Measurements from ENCODE around the gene ZNF74.

DNA sequence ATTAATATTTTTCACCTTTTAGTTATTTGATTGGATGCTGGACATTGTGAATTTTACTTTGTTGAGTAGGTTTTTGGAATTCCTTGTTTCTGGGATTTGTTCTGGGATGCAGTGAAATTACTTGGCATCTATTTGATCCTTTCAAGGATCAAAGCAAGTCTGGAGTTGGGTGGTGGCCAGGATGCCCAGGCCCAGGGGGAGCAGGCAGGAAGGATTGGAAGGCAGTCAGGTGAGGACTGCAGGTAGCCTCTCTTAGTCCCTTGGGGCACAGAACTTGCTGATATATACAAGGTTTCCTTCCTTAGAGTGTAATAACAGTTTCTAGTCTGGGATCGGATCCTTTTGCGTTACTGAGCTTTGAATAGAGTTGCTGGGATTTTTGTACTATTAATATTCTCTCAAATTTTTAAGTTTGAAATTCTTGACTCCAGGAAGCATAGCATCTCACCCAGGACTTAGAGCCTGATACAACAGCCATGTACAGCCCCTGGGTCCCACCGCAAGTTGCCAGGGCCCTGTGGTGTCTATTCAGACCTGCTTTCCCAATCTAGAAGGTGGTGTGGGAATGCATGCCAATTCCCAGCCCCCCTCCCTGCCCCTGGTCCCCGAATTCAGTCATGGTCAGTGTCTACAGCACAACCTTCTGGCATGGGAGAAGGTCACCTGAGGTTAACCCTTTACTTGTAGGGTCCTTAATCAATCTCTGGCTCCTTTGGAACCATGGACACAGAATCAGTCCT, 6.1 kb downstream of the ZNF74 start:
- TF ChIP-seq, protein P1, sequence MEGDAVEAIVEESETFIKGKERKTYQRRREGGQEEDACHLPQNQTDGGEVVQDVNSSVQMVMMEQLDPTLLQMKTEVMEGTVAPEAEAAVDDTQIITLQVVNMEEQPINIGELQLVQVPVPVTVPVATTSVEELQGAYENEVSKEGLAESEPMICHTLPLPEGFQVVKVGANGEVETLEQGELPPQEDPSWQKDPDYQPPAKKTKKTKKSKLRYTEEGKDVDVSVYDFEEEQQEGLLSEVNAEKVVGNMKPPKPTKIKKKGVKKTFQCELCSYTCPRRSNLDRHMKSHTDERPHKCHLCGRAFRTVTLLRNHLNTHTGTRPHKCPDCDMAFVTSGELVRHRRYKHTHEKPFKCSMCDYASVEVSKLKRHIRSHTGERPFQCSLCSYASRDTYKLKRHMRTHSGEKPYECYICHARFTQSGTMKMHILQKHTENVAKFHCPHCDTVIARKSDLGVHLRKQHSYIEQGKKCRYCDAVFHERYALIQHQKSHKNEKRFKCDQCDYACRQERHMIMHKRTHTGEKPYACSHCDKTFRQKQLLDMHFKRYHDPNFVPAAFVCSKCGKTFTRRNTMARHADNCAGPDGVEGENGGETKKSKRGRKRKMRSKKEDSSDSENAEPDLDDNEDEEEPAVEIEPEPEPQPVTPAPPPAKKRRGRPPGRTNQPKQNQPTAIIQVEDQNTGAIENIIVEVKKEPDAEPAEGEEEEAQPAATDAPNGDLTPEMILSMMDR (IDR thresholded peaks at IDR 0.05; ENCODE audit: borderline replicate concordance, extremely low read depth, low read length, poor library complexity, severe bottlenecking) = no peak
- no peak for TF ChIP-seq EZH2 (IDR thresholded peaks at IDR 0.05; ENCODE audit: borderline replicate concordance, low read depth, low read length, severe bottlenecking)

All from DND-41 (cell line).